ENCODE data around the gene SIGLECL1. TPM values are rescaled to one million over a fixed set of nuclear protein-coding genes. Genes with fewer than 3 reads are reported as not detected.

SIGLECL1 gene
- total RNA-seq, 2 experiments from 2014 or later, result not detected

GRCh38 chr19:51311351-51312257 is 60.7 kb downstream of the SIGLECL1 start, which contains the start of gene IGLON5:
Gene IGLON5, plus strand, starts transcription at chr19:51311644. Its CDS starts 204 bp downstream, at chr19:51311848.
- H3K27ac Mint-ChIP-seq, result no peak within 1 kb of the TSS
- DNase-seq (no peak), ATAC-seq (no peak)
- H3K9me3 Mint-ChIP-seq (ENCODE audit: low read depth), result peaks cover 14% of the 10 kb centered on the region
- ChIA-PET CTCF (no interaction called here), POLR2A (interaction anchor here (0.5 kb wide), 1 partner anchor 136 kb away, joined by 3 read pairs; no protein-coding TSS in a partner anchor)
- intact Hi-C loops (cut with DNase I, micrococcal nuclease), result no loop called here
- no peaks in the 10 kb centered on the region for H3K36me3 Mint-ChIP-seq (ENCODE audit: low read depth)
- H3K27me3 Mint-ChIP-seq, result peaks cover 52% of the 10 kb centered on the region
- H3K4me3 Mint-ChIP-seq, result no peak within 1 kb of the TSS
- no peaks in the 10 kb centered on the region for H3K4me1 Mint-ChIP-seq

GRCh38 chr19:51316688-51317087 is 65.8 kb downstream of the SIGLECL1 start:
- ATAC-seq, result no peak
- ChIA-PET POLR2A (interaction anchor here (0.6 kb wide), 1 partner anchor 326 kb away, joined by 3 read pairs; no protein-coding TSS in a partner anchor), CTCF (no interaction called here)
- peaks cover 6% of the 10 kb centered on the region for H3K9me3 Mint-ChIP-seq (ENCODE audit: low read depth)
- intact Hi-C loops (cut with DNase I, micrococcal nuclease), result no loop called here
- peaks cover 40% of the 10 kb centered on the region for H3K27me3 Mint-ChIP-seq
- H3K27ac Mint-ChIP-seq, result no peak overlapping the region
- H3K4me3 Mint-ChIP-seq, result no peak overlapping the region
- no peaks in the 10 kb centered on the region for H3K4me1 Mint-ChIP-seq
- H3K36me3 Mint-ChIP-seq (ENCODE audit: low read depth), result no peaks in the 10 kb centered on the region
- no peak for DNase-seq

- intact Hi-C loops (cut with DNase I, micrococcal nuclease), result no loop called here
- Mint-ChIP-seq H3K4me3 (no peak overlapping the region), H3K36me3 (ENCODE audit: low read depth) (no peaks in the 10 kb centered on the region), H3K4me1 (no peaks in the 10 kb centered on the region), H3K9me3 (ENCODE audit: low read depth) (peaks cover 6% of the 10 kb centered on the region), H3K27ac (no peak overlapping the region), H3K27me3 (peaks cover 37% of the 10 kb centered on the region)
- ChIA-PET POLR2A (no interaction called here), CTCF (interaction anchor here (0.7 to 1.3 kb wide), 4 partner anchors 58 to 341 kb away, joined by 3 read pairs; no protein-coding TSS in a partner anchor)
- no peak for DNase-seq
- no peak for ATAC-seq
Measured at GRCh38 chr19:51317376-51317775, 66.5 kb downstream of the SIGLECL1 start.

- Mint-ChIP-seq H3K27me3 (peaks cover 39% of the 10 kb centered on the region), H3K9me3 (ENCODE audit: low read depth) (peaks cover 6% of the 10 kb centered on the region), H3K4me3 (no peak overlapping the region), H3K36me3 (ENCODE audit: low read depth) (no peaks in the 10 kb centered on the region), H3K4me1 (no peaks in the 10 kb centered on the region), H3K27ac (no peak overlapping the region)
- no peak for DNase-seq
- ATAC-seq, result no peak
- ChIA-PET POLR2A (no interaction called here), CTCF (interaction anchor here (0.7 to 1.3 kb wide), 4 partner anchors 59 to 340 kb away, joined by 3 read pairs; no protein-coding TSS in a partner anchor)
- intact Hi-C loops (cut with DNase I, micrococcal nuclease), result no loop called here
Measured at GRCh38 chr19:51317968-51318367, 67.1 kb downstream of the SIGLECL1 start.

Small RNAs within 50 kb of the gene (microRNA-seq; reads per million reads assigned to microRNA genes)
- not detected for gene MIR8074 (ENCODE audit: borderline replicate concordance)

Other genes with a start within 250 kb of the SIGLECL1 start
- gene KLK8, start 249.5 kb upstream of the SIGLECL1 start, total RNA-seq, result not detected
- not detected for gene KLK10, start 231.4 kb upstream of the SIGLECL1 start, total RNA-seq
- gene KLK11, start 224.5 kb upstream of the SIGLECL1 start, total RNA-seq, result not detected
- not detected for gene KLK12, start 216.1 kb upstream of the SIGLECL1 start, total RNA-seq
- gene KLK13, start 186.0 kb upstream of the SIGLECL1 start, total RNA-seq, result not detected
- 1 to 10 TPM in 1 of 2 experiments, under 1 TPM in 1; 0.69 to 1.1 TPM for gene KLK14, start 168.2 kb upstream of the SIGLECL1 start, total RNA-seq
- 1 to 10 TPM; 7.2 to 9.1 TPM for gene CTU1, start 142.7 kb upstream of the SIGLECL1 start, total RNA-seq
- gene SIGLEC9, start 126.2 kb upstream of the SIGLECL1 start, total RNA-seq, result under 1 TPM; 0.37 to 0.49 TPM
- not detected for gene SIGLEC7, start 108.8 kb upstream of the SIGLECL1 start, total RNA-seq
- gene CD33, start 26.0 kb upstream of the SIGLECL1 start, total RNA-seq, result under 1 TPM; 0.26 to 0.27 TPM
- gene IGLON5, start 60.6 kb downstream of the SIGLECL1 start, total RNA-seq, result under 1 TPM; 0.18 to 0.28 TPM
- gene VSIG10L, start 91.1 kb downstream of the SIGLECL1 start, total RNA-seq, result 1 to 10 TPM; 4.5 to 4.6 TPM
- gene ETFB, start 115.3 kb downstream of the SIGLECL1 start, total RNA-seq, result 100 to 1,000 TPM; 108 to 172 TPM
- 1 to 10 TPM; 3.2 to 4.9 TPM for gene CLDND2, start 117.9 kb downstream of the SIGLECL1 start, total RNA-seq
- gene NKG7, start 121.6 kb downstream of the SIGLECL1 start, total RNA-seq, result 100 to 1,000 TPM in 1 of 2 experiments, 10 to 100 TPM in 1; 92.1 to 125 TPM
- gene LIM2, start 136.9 kb downstream of the SIGLECL1 start, total RNA-seq, result under 1 TPM in 1 of 2 experiments, not detected in 1; 0.27 TPM
- under 1 TPM in 1 of 2 experiments, not detected in 1; 0.33 TPM for gene C19orf84, start 139.5 kb downstream of the SIGLECL1 start, total RNA-seq
- under 1 TPM; 0.48 to 0.65 TPM for gene SIGLEC10, start 166.6 kb downstream of the SIGLECL1 start, total RNA-seq
- gene SIGLEC8, start 207.4 kb downstream of the SIGLECL1 start, total RNA-seq, result not detected
- not detected for gene CEACAM18, start 227.5 kb downstream of the SIGLECL1 start, total RNA-seq